Panc1 (cell line): ENCODE data around the gene ZNF805. TPM values are rescaled to one million over a fixed set of nuclear protein-coding genes. Genes with fewer than 3 reads are reported as not detected.

Experiments used
- ATAC-seq: fragments of 200-7000 bp; cut with Tn5 transposase; 2 replicates; pipeline ENCODE4 v1.9.1; 2020; ENCODE audit warnings: mild to moderate bottlenecking, moderate library complexity
- BruUV-seq: library from RNA; stranded (reverse); fragments of 400-500 nt; replicated peaks from 2 replicates; lab custom pipeline; 2021; lab: Mats Ljungman, UMichigan
- CTCF ChIA-PET: fragments of 300-600 bp; sonication (Branson Sonifier 250); formaldehyde crosslinking; loops from one replicate; lab custom pipeline; 2022; ENCODE audit warnings: antibody characterized with exemption; lab: Charles Lee
- POLR2A ChIA-PET: fragments of 300-600 bp; sonication (Branson Sonifier 250); formaldehyde crosslinking; loops from one replicate; lab custom pipeline; 2022; ENCODE audit warnings: antibody characterized with exemption; lab: Charles Lee
- DNase-seq: peaks from one replicate; pipeline ENCODE4 v3.0.0-alpha.2; 2010; ENCODE audit warnings: low read depth, low spot score
- H3K27ac ChIP-seq: 2 replicates; pipeline ENCODE4 v1.5.1; 2011; ENCODE audit warnings: mild to moderate bottlenecking, low read length, inconsistent platforms
- H3K27me3 ChIP-seq: fragments of 200-500 bp; sonication (Bioruptor generic); 2 replicates; pipeline ENCODE4 v1.6.0; 2014; ENCODE audit warnings: low read length, inconsistent platforms; ENCODE audit not compliant: control insufficient read depth, insufficient read depth
- H3K36me3 ChIP-seq: fragments of 200-500 bp; sonication (Bioruptor generic); 2 replicates; pipeline ENCODE4 v1.5.1; 2014; ENCODE audit warnings: inconsistent platforms, mild to moderate bottlenecking, low read length, moderate library complexity; ENCODE audit not compliant: control insufficient read depth, insufficient read depth
- H3K4me1 ChIP-seq: 2 replicates; pipeline ENCODE4 v1.5.1; 2011; ENCODE audit warnings: inconsistent platforms, mild to moderate bottlenecking, low read length, moderate library complexity; ENCODE audit not compliant: control insufficient read depth, insufficient read depth
- H3K4me3 ChIP-seq, 2 experiments: 2 replicates each; pipeline ENCODE4 v1.5.1; 2011 to 2012; ENCODE audit warnings: low read depth in 2 of 2, low read length in 2 of 2, mild to moderate bottlenecking in 2 of 2, inconsistent platforms in 1 of 2, moderate library complexity in 1 of 2
- H3K9me3 ChIP-seq: fragments of 200-500 bp; sonication (Bioruptor generic); 2 replicates; pipeline ENCODE4 v1.5.1; 2014; ENCODE audit warnings: low read depth, mild to moderate bottlenecking, inconsistent platforms, low read length, moderate library complexity; ENCODE audit not compliant: control insufficient read depth, insufficient read depth
- CTCF ChIP-seq: fragments of 450-650 bp; IDR thresholded peaks from 2 replicates; pipeline ENCODE4 v1.5.1; 2017; ENCODE audit warnings: mild to moderate bottlenecking
- POLR2AphosphoS5 ChIP-seq: IDR thresholded peaks from 2 replicates; pipeline ENCODE4 v1.6.1; 2012; ENCODE audit warnings: mild to moderate bottlenecking, low read depth, low read length, moderate library complexity
- SIN3A ChIP-seq: IDR thresholded peaks from 2 replicates; pipeline ENCODE4 v1.6.1; 2012; ENCODE audit warnings: low read depth, mild to moderate bottlenecking, low read length, moderate library complexity, borderline replicate concordance; ENCODE audit not compliant: insufficient read depth
- TCF7L2 ChIP-seq: IDR thresholded peaks from 2 replicates; pipeline ENCODE4 v1.6.1; 2011; ENCODE audit warnings: mild to moderate bottlenecking, low read depth, low read length, inconsistent platforms
- in situ Hi-C: cut with HindIII; loops from 2 replicates; pipeline ENCODE4 v1.10.0; 2016; ENCODE audit warnings: low sequenced_read_pairs, low pct_unique_long_range_greater_than_20kb
- intact Hi-C: fragments of 100-400 bp; cut with micrococcal nuclease; formaldehyde crosslinking; loops from one replicate; pipeline ENCODE4 v1.10.0; 2022; ENCODE audit not compliant: unreplicated experiment
- total RNA-seq: library from RNA; stranded (reverse); gene quantifications from one replicate; pipeline ENCODE4 v1.2.1, GENCODE V29; 2021; ENCODE audit not compliant: unreplicated experiment
- TF ChIP-seq, protein P1 (sequence below), 2 experiments: IDR thresholded peaks; 2 replicates each; pipeline ENCODE4 v1.6.1; 2011 to 2012; ENCODE audit warnings: low read depth in 2 of 2, control low read depth in 1 of 2, low read length in 1 of 2, mild to moderate bottlenecking in 1 of 2, moderate library complexity in 1 of 2; ENCODE audit not compliant: insufficient read depth in 1 of 2

Gene ZNF805
- total RNA-seq, 1 experiment from 2014 or later = 16.8 TPM

GRCh38 chr19:57239982-57240310 is 486 bp upstream of the ZNF805 start:
- DNase-seq (no peak), ATAC-seq (peak; percentile 53; the same call in 1 of the 2 replicates)
- BruUV-seq = no TSS peak
- Histone ChIP-seq H3K4me1 (peaks cover 13% of the 10 kb centered on the region), H3K36me3 (no peaks in the 10 kb centered on the region; the same call in 1 of the 2 replicates), H3K9me3 (no peaks in the 10 kb centered on the region), H3K4me3 (peak overlapping the region; percentile 95 to 99), H3K27ac (peak overlapping the region; percentile 97), H3K27me3 (no peaks in the 10 kb centered on the region)
- TF ChIP-seq TCF7L2 (no peak), CTCF (no peak), SIN3A (no peak), POLR2AphosphoS5 (no peak)
- TF ChIP-seq, protein P1, sequence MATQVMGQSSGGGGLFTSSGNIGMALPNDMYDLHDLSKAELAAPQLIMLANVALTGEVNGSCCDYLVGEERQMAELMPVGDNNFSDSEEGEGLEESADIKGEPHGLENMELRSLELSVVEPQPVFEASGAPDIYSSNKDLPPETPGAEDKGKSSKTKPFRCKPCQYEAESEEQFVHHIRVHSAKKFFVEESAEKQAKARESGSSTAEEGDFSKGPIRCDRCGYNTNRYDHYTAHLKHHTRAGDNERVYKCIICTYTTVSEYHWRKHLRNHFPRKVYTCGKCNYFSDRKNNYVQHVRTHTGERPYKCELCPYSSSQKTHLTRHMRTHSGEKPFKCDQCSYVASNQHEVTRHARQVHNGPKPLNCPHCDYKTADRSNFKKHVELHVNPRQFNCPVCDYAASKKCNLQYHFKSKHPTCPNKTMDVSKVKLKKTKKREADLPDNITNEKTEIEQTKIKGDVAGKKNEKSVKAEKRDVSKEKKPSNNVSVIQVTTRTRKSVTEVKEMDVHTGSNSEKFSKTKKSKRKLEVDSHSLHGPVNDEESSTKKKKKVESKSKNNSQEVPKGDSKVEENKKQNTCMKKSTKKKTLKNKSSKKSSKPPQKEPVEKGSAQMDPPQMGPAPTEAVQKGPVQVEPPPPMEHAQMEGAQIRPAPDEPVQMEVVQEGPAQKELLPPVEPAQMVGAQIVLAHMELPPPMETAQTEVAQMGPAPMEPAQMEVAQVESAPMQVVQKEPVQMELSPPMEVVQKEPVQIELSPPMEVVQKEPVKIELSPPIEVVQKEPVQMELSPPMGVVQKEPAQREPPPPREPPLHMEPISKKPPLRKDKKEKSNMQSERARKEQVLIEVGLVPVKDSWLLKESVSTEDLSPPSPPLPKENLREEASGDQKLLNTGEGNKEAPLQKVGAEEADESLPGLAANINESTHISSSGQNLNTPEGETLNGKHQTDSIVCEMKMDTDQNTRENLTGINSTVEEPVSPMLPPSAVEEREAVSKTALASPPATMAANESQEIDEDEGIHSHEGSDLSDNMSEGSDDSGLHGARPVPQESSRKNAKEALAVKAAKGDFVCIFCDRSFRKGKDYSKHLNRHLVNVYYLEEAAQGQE (IDR thresholded peaks at IDR 0.05; ENCODE audit: insufficient read depth in 1 of 2, low read depth in 2 of 2, low read length in 1 of 2) = no peak; a peak in 1 of 4 replicates
- ChIA-PET CTCF (interaction anchor here (0.6 kb wide), 2 partner anchors 35 to 136 kb away, joined by 4 to 5 read pairs; no protein-coding TSS in a partner anchor), POLR2A (no interaction called here)
- intact Hi-C loops = no loop called here
- in situ Hi-C loops = no loop called here

DNA sequence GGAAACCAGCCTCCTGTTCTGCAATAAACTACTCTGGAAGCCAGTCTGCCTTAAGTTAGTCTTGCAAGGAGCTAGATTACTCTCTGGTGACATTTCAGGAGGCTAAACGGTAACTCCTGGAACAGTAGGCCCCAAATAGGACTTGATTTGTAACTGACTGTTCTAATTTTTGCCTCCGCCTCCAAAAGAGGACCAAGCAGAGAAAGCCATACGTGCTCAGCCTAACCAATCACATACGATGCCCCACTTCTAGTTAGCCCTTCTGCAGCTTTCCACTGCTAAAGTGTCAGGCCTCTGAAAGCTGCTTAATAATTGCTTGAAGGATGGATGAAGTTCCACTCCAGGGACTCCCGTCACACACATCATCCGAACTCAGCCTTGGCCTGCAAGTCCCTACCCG is 744 bp downstream of the ZNF805 start:
- CTCF ChIA-PET = no interaction called here
- Histone ChIP-seq H3K36me3 (no peaks in the 10 kb centered on the region; the same call in 1 of the 2 replicates), H3K4me3 (peak overlapping the region; percentile 95 to 99), H3K27ac (peak overlapping the region; percentile 97), H3K9me3 (no peaks in the 10 kb centered on the region), H3K27me3 (no peaks in the 10 kb centered on the region), H3K4me1 (peaks cover 13% of the 10 kb centered on the region)
- DNase-seq (no peak), ATAC-seq (no peak)
- BruUV-seq = TSS peak; percentile 73
- POLR2A ChIA-PET = no interaction called here
- TF ChIP-seq CTCF (no peak), TCF7L2 (no peak), SIN3A (no peak), POLR2AphosphoS5 (no peak)
- TF ChIP-seq, protein P1 (IDR thresholded peaks at IDR 0.05; ENCODE audit: insufficient read depth in 1 of 2, low read depth in 2 of 2, low read length in 1 of 2) = no peak
- intact Hi-C loops = no loop called here
- in situ Hi-C loops = no loop called here
